Mononuclear cell (primary cell): ENCODE results near the gene F2RL3. TPM values are rescaled to one million over a fixed set of nuclear protein-coding genes. Genes with fewer than 3 reads are reported as not detected.

Source experiments
- H3K27me3 ChIP-seq: 2 replicates; pipeline ENCODE4 v1.6.0; 2011; ENCODE audit warnings: low read length, control low read depth; ENCODE audit not compliant: insufficient read depth
- H3K4me1 ChIP-seq: 2 replicates; pipeline ENCODE4 v1.5.1; 2011; ENCODE audit warnings: mild to moderate bottlenecking, low read length, control low read depth; ENCODE audit not compliant: insufficient read depth
- H3K4me3 ChIP-seq: 2 replicates; pipeline ENCODE4 v1.5.1; 2011; ENCODE audit warnings: mild to moderate bottlenecking, low read length, moderate library complexity
- H3K9me3 ChIP-seq: 2 replicates; pipeline ENCODE4 v1.5.1; 2011; ENCODE audit warnings: low read depth, mild to moderate bottlenecking, control low read depth, low read length
- total RNA-seq: library from RNA; depleted of rRNA; stranded (reverse); fragments of >200 nt; gene quantifications from one replicate; pipeline ENCODE4 v1.2.3, GENCODE V29; 2012

The F2RL3 gene
- total RNA-seq, 1 donor = 1.7 TPM

- peaks cover 8% of the 10 kb centered on the region for H3K4me1 ChIP-seq
- H3K9me3 ChIP-seq = peaks cover 12% of the 10 kb centered on the region
- H3K27me3 ChIP-seq = no peaks in the 10 kb centered on the region
- H3K4me3 ChIP-seq = no peak overlapping the region
Measured at GRCh38 chr19:16883522-16883921, 5.3 kb upstream of the F2RL3 start.

GRCh38 chr19:16885166-16885565 is 3.6 kb upstream of the F2RL3 start:
- peaks cover 3% of the 10 kb centered on the region for H3K27me3 ChIP-seq

GRCh38 chr19:16886305-16886880 is 2.4 kb upstream of the F2RL3 start:
- Histone ChIP-seq H3K4me1 (peaks cover 17% of the 10 kb centered on the region), H3K9me3 (peaks cover 10% of the 10 kb centered on the region), H3K4me3 (no peak overlapping the region), H3K27me3 (peaks cover 3% of the 10 kb centered on the region)

More at GRCh38 chr19:16885166-16885565, 3.6 kb upstream of the F2RL3 start:
- no peak overlapping the region for H3K4me3 ChIP-seq
- peaks cover 12% of the 10 kb centered on the region for H3K9me3 ChIP-seq
- peaks cover 17% of the 10 kb centered on the region for H3K4me1 ChIP-seq

GRCh38 chr19:16887353-16888265 is 1.2 kb upstream of the F2RL3 start:
- Histone ChIP-seq H3K27me3 (peaks cover 3% of the 10 kb centered on the region), H3K4me3 (no peak overlapping the region), H3K4me1 (peaks cover 17% of the 10 kb centered on the region), H3K9me3 (no peaks in the 10 kb centered on the region)

GRCh38 chr19:16889366-16889882 is 625 bp downstream of the F2RL3 start:
- no peaks in the 10 kb centered on the region for H3K9me3 ChIP-seq

GRCh38 chr19:16889883-16890460 is 1.2 kb downstream of the F2RL3 start:
- H3K4me3 ChIP-seq = no peak overlapping the region
- peaks cover 3% of the 10 kb centered on the region for H3K27me3 ChIP-seq
- H3K4me1 ChIP-seq = peaks cover 32% of the 10 kb centered on the region
- H3K9me3 ChIP-seq = no peaks in the 10 kb centered on the region

More at GRCh38 chr19:16889366-16889882, 625 bp downstream of the F2RL3 start:
- peaks cover 3% of the 10 kb centered on the region for H3K27me3 ChIP-seq
- H3K4me3 ChIP-seq = no peak overlapping the region
- peaks cover 32% of the 10 kb centered on the region for H3K4me1 ChIP-seq

GRCh38 chr19:16890461-16891184 is 1.8 kb downstream of the F2RL3 start:
- Histone ChIP-seq H3K27me3 (peaks cover 3% of the 10 kb centered on the region), H3K4me1 (peaks cover 32% of the 10 kb centered on the region), H3K4me3 (no peak overlapping the region), H3K9me3 (no peaks in the 10 kb centered on the region)

GRCh38 chr19:16891696-16892382 is 3.0 kb downstream of the F2RL3 start:
- no peaks in the 10 kb centered on the region for H3K9me3 ChIP-seq
- H3K27me3 ChIP-seq = peaks cover 3% of the 10 kb centered on the region
- peaks cover 39% of the 10 kb centered on the region for H3K4me1 ChIP-seq
- no peak overlapping the region for H3K4me3 ChIP-seq

- Histone ChIP-seq H3K4me1 (peaks cover 40% of the 10 kb centered on the region), H3K27me3 (peaks cover 3% of the 10 kb centered on the region), H3K4me3 (no peak overlapping the region), H3K9me3 (no peaks in the 10 kb centered on the region)
Measured at GRCh38 chr19:16892436-16892835, 3.6 kb downstream of the F2RL3 start.

- H3K4me3 ChIP-seq = no peak overlapping the region
- H3K9me3 ChIP-seq = no peaks in the 10 kb centered on the region
- H3K4me1 ChIP-seq = peaks cover 43% of the 10 kb centered on the region
- peaks cover 3% of the 10 kb centered on the region for H3K27me3 ChIP-seq
Measured at GRCh38 chr19:16892868-16893685, 4.3 kb downstream of the F2RL3 start.

- Histone ChIP-seq H3K4me1 (peaks cover 40% of the 10 kb centered on the region), H3K27me3 (peaks cover 3% of the 10 kb centered on the region), H3K4me3 (no peak overlapping the region), H3K9me3 (no peaks in the 10 kb centered on the region)
Measured at GRCh38 chr19:16893686-16893989, 4.8 kb downstream of the F2RL3 start.

GRCh38 chr19:16894080-16894479 is 5.3 kb downstream of the F2RL3 start:
- H3K4me1 ChIP-seq = peaks cover 36% of the 10 kb centered on the region
- no peak overlapping the region for H3K4me3 ChIP-seq
- H3K9me3 ChIP-seq = no peaks in the 10 kb centered on the region
- H3K27me3 ChIP-seq = peaks cover 1% of the 10 kb centered on the region

GRCh38 chr19:16895467-16896145 is 6.8 kb downstream of the F2RL3 start:
- Histone ChIP-seq H3K27me3 (no peaks in the 10 kb centered on the region), H3K4me3 (no peak overlapping the region), H3K9me3 (no peaks in the 10 kb centered on the region), H3K4me1 (peaks cover 45% of the 10 kb centered on the region)
